GM12878 (cell line): ENCODE data around the gene UTS2. TPM values are rescaled to one million over a fixed set of nuclear protein-coding genes. Genes with fewer than 3 reads are reported as not detected.

Experiments used
- ATAC-seq: fragments of 200-7000 bp; cut with Tn5 transposase; 3 replicates; pipeline ENCODE4 v1.9.1; 2020; ENCODE audit warnings: mild to moderate bottlenecking, moderate library complexity
- BruUV-seq: library from RNA; stranded (reverse); fragments of 400-500 nt; replicated peaks from 2 replicates; lab custom pipeline; 2021; lab: Mats Ljungman, UMichigan
- CTCF ChIA-PET: fragments of 300-600 bp; sonication (Branson Sonifier 250); formaldehyde crosslinking; extraction: SDS; loops from one replicate; lab custom pipeline; 2021; ENCODE audit warnings: inconsistent platforms; lab: Yijun Ruan, JAX
- POLR2A ChIA-PET: fragments of 350-600 bp; formaldehyde crosslinking; extraction: SDS; loops from one replicate; lab custom pipeline; 2021; ENCODE audit warnings: inconsistent platforms; lab: Charles Lee
- RAD21 ChIA-PET: fragments of 300-600 bp; sonication (Branson Sonifier 250); formaldehyde crosslinking; loops from one replicate; lab custom pipeline; 2023; ENCODE audit warnings: antibody characterized with exemption; ENCODE audit not compliant: unreplicated experiment; lab: Charles Lee
- SMC1A ChIA-PET: fragments of 300-600 bp; sonication (Branson Sonifier 250); formaldehyde crosslinking; loops from one replicate; lab custom pipeline; 2023; ENCODE audit not compliant: unreplicated experiment, uncharacterized antibody; lab: Charles Lee
- DNase-seq: peaks from one replicate; pipeline ENCODE4 v3.0.0-alpha.2; 2011; ENCODE audit warnings: low read depth, low spot score
- FAIRE-seq: peaks from 3 replicates; lab custom pipeline; 2011; peaks lifted over from hg19 to GRCh38; lab: Jason Lieb, UNC
- H2AFZ ChIP-seq: 2 replicates; pipeline ENCODE4 v1.6.0; 2011; ENCODE audit warnings: low read depth, low read length, control low read depth; ENCODE audit not compliant: control insufficient read depth
- H3K27ac ChIP-seq: 2 replicates; pipeline ENCODE4 v1.5.1; 2011; ENCODE audit warnings: control low read depth; ENCODE audit not compliant: control insufficient read depth, insufficient read depth
- H3K27me3 ChIP-seq, 2 experiments: replicated peaks in 1 of 2; 2 replicates each; pipeline versions ENCODE4 v1.6.0 to v1.6.1; 2011; ENCODE audit warnings: low read length in 1 of 2; ENCODE audit not compliant: control insufficient read depth in 2 of 2, insufficient read depth in 2 of 2
- H3K36me3 ChIP-seq, 2 experiments: 2 replicates each; pipeline ENCODE4 v1.5.1; 2011; ENCODE audit warnings: low read length in 1 of 2; ENCODE audit not compliant: control insufficient read depth in 2 of 2, insufficient read depth in 2 of 2
- H3K4me1 ChIP-seq: 2 replicates; pipeline ENCODE4 v1.6.1; 2011; ENCODE audit warnings: mild to moderate bottlenecking, low read length, moderate library complexity, mixed read lengths; ENCODE audit not compliant: control insufficient read depth, insufficient read depth
- H3K4me2 ChIP-seq: 2 replicates; pipeline ENCODE4 v1.6.0; 2011; ENCODE audit warnings: control low read depth; ENCODE audit not compliant: control insufficient read depth, insufficient read depth
- H3K4me3 ChIP-seq: fragments of 200-600 bp; sonication (generic); 2 replicates; pipeline ENCODE4 v1.5.1; 2016
- H3K79me2 ChIP-seq: 2 replicates; pipeline ENCODE4 v1.6.0; 2011; ENCODE audit warnings: low read length; ENCODE audit not compliant: control insufficient read depth, insufficient read depth
- H3K9ac ChIP-seq: 2 replicates; pipeline ENCODE4 v1.8.0; 2011; ENCODE audit warnings: low read length, control low read depth, mixed read lengths; ENCODE audit not compliant: control insufficient read depth, insufficient read depth
- H3K9me3 ChIP-seq: replicated peaks from 3 replicates; pipeline ENCODE4 v1.5.1; 2011; ENCODE audit warnings: mild to moderate bottlenecking, low read length; ENCODE audit not compliant: control insufficient read depth, insufficient read depth
- H4K20me1 ChIP-seq: 2 replicates; pipeline ENCODE4 v1.6.0; 2011; ENCODE audit not compliant: control insufficient read depth, insufficient read depth
- DPF2 ChIP-seq: fragments of 450-650 bp; IDR thresholded peaks from 2 replicates; pipeline ENCODE4 v1.6.1; 2017; ENCODE audit warnings: mild to moderate bottlenecking
- KDM1A ChIP-seq: fragments of 200-600 bp; sonication (generic); IDR thresholded peaks from 2 replicates; pipeline ENCODE4 v1.6.1; 2016; ENCODE audit warnings: borderline replicate concordance
- SPI1 ChIP-seq: IDR thresholded peaks from 2 replicates; pipeline ENCODE4 v1.6.1; 2011; ENCODE audit warnings: low read depth, mild to moderate bottlenecking, low read length, moderate library complexity, borderline replicate concordance; ENCODE audit not compliant: insufficient read depth
- ZBED1 ChIP-seq: IDR thresholded peaks from 2 replicates; pipeline ENCODE4 v1.6.1; 2016; ENCODE audit warnings: borderline replicate concordance
- ZNF207 ChIP-seq: fragments of 450-650 bp; IDR thresholded peaks from 2 replicates; pipeline ENCODE4 v1.6.1; 2014; ENCODE audit warnings: antibody characterized with exemption, mild to moderate bottlenecking, borderline replicate concordance
- ZSCAN29 ChIP-seq: fragments of 450-650 bp; IDR thresholded peaks from 2 replicates; pipeline ENCODE4 v1.6.1; 2017; ENCODE audit warnings: mild to moderate bottlenecking, moderate library complexity
- WGBS: methylation state at CpG from one replicate; pipeline ENCODE4 v1.1.6; 2016; ENCODE audit warnings: low lambda C conversion rate; ENCODE audit not compliant: insufficient replicate concordance, insufficient coverage; ENCODE audit errors: missing lambda C conversion rate; 5-methylcytosine and 5-hydroxymethylcytosine counted together
- in situ Hi-C: fragments of 300-500 bp; cut with MboI; formaldehyde crosslinking; loops from 9 replicates; pipeline ENCODE4 v1.14.3; 2018; ENCODE audit warnings: mixed read lengths
- intact Hi-C: fragments of 100-400 bp; cut with micrococcal nuclease; formaldehyde crosslinking; loops from one replicate; pipeline ENCODE4 v1.14.2; 2022; ENCODE audit not compliant: unreplicated experiment
- polyA plus RNA-seq, 11 experiments: library from polyadenylated mRNA; depleted of rRNA in 4 of 11; unstranded in 6 of 11; stranded (reverse) in 5 of 11; fragments of >200 nt; fragmentation: Nextera tagmentation in 4 of 11; fragmentation: Illumina TruSeq in 1 of 11; extraction: Ambion mirVana in 4 of 11; extraction: Trizol in 1 of 11; gene quantifications; 1 replicate in 1 of 11; 2 replicates in 10 of 11; pipeline versions ENCODE4 v1.2.1 to v1.2.3, GENCODE V29; 2011 to 2016; ENCODE audit warnings: inconsistent platforms in 2 of 11, missing spikeins in 2 of 11, low read depth in 1 of 11
- total RNA-seq, 4 experiments: library from RNA; depleted of rRNA in 3 of 4; stranded (reverse); fragments of >200 nt in 3 of 4; fragmentation: Illumina TruSeq in 1 of 4; extraction: Trizol in 1 of 4; gene quantifications; 2 replicates each; pipeline versions ENCODE4 v1.2.1 to v1.2.3, GENCODE V29; 2013 to 2021
- TF ChIP-seq, protein P1 (sequence below): fragments of 450-650 bp; IDR thresholded peaks from 2 replicates; pipeline ENCODE4 v1.6.1; 2017; ENCODE audit warnings: mild to moderate bottlenecking, moderate library complexity

UTS2 gene
- total and polyA plus RNA-seq, 10 of the 15 experiments (the other 5 are each of a cell fraction or from before 2014, with no cell fraction given): not detected

DNA sequence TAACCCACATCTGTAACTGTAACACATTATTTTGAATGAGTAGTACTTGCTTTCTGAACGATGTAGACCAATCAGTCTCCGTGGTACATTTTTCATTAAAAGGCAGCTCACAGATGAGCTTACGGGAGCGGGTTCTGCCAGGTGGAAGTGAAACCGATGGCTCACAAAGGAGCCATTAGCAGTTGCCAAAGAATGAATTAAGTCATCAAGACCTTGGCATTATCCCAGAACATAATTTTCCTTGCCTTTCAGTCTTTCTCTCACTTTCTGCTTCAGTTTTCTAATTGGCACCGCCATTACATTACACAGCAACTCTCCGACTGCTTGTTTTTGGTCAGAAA, 33.5 kb upstream of the UTS2 start:
- Histone ChIP-seq H3K36me3 (no peaks in the 10 kb centered on the region), H3K27me3 (no peaks in the 10 kb centered on the region), H3K9me3 (no peaks in the 10 kb centered on the region), H3K79me2 (no peaks in the 10 kb centered on the region), H3K27ac (no peak overlapping the region), H3K9ac (no peak overlapping the region), H3K4me2 (no peak overlapping the region), H3K4me3 (no peak overlapping the region), H2AFZ (no peak overlapping the region), H4K20me1 (no peaks in the 10 kb centered on the region), H3K4me1 (no peaks in the 10 kb centered on the region)
- 36% methylated on average over 7 of the region's 7 CpGs for WGBS
- no peak for ATAC-seq
- ChIA-PET CTCF (no interaction called here), SMC1A (no interaction called here), POLR2A (no interaction called here), RAD21 (no interaction called here)
- FAIRE-seq: no peak
- intact Hi-C loops: no loop called here
- no TSS peak for BruUV-seq
- DNase-seq: no peak
- TF ChIP-seq DPF2 (no peak), SPI1 (peak; percentile 32; the same call in 1 of the 2 replicates)
- in situ Hi-C loops: no loop called here

DNA sequence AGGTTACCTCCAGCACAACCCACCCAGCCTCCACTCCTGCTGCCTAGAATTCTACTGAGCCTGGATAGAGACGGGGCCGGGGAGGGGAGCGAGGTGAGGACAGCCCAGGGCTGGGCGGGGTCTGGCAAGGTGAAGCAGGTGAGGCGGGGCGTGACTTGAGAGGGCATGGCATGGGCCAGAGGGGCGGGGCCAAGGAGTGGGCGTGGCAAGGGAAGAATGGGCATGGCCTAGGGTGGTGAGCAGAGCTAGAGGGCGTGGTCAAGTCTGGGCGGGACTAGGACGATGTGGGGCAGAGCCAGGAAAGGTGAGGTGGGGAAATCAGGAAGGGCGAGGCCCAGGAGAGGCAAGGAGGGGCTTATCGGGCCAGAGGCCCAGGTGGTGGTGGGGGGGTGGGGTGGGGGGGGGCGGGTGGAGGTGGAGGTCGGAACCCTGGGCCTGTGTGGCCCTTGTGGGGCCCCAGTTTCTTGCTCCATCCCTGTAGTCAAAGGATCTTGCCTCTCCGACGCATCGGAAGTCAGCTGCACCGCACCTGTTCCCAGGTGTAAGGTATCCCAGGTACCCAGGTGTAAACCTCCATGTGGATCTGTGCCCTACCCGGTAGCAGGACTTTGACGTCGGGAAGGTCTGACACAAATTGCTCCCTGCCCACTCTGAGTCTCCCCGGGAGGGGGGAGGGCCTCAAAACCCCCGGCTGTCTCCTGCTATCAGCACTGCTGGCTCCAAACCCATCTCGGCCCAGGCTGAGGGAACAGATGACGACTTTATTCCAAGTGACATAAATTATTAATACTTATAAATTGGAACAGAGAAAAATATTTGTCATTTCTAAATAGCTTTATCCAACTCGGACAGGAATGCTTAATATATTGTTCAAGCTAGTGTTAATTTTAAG, 32.9 kb upstream of the UTS2 start:
- ChIA-PET POLR2A (no interaction called here), SMC1A (no interaction called here), CTCF (no interaction called here), RAD21 (no interaction called here)
- DNase-seq (no peak), FAIRE-seq (no peak), ATAC-seq (peak; percentile 64)
- H2AFZ ChIP-seq: no peak overlapping the region
- H3K9me3 ChIP-seq: no peaks in the 10 kb centered on the region
- intact Hi-C loops (no loop called here), in situ Hi-C loops (no loop called here)
- no peaks in the 10 kb centered on the region for H3K27me3 ChIP-seq
- WGBS: 46% methylated on average over 25 of the region's 27 CpGs
- H3K4me2 ChIP-seq: no peak overlapping the region
- TF ChIP-seq, protein P1, sequence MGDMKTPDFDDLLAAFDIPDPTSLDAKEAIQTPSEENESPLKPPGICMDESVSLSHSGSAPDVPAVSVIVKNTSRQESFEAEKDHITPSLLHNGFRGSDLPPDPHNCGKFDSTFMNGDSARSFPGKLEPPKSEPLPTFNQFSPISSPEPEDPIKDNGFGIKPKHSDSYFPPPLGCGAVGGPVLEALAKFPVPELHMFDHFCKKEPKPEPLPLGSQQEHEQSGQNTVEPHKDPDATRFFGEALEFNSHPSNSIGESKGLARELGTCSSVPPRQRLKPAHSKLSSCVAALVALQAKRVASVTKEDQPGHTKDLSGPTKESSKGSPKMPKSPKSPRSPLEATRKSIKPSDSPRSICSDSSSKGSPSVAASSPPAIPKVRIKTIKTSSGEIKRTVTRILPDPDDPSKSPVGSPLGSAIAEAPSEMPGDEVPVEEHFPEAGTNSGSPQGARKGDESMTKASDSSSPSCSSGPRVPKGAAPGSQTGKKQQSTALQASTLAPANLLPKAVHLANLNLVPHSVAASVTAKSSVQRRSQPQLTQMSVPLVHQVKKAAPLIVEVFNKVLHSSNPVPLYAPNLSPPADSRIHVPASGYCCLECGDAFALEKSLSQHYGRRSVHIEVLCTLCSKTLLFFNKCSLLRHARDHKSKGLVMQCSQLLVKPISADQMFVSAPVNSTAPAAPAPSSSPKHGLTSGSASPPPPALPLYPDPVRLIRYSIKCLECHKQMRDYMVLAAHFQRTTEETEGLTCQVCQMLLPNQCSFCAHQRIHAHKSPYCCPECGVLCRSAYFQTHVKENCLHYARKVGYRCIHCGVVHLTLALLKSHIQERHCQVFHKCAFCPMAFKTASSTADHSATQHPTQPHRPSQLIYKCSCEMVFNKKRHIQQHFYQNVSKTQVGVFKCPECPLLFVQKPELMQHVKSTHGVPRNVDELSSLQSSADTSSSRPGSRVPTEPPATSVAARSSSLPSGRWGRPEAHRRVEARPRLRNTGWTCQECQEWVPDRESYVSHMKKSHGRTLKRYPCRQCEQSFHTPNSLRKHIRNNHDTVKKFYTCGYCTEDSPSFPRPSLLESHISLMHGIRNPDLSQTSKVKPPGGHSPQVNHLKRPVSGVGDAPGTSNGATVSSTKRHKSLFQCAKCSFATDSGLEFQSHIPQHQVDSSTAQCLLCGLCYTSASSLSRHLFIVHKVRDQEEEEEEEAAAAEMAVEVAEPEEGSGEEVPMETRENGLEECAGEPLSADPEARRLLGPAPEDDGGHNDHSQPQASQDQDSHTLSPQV: no peak
- TF ChIP-seq KDM1A (no peak), ZNF207 (no peak), ZSCAN29 (no peak), ZBED1 (no peak)
- no peaks in the 10 kb centered on the region for H3K79me2 ChIP-seq
- H3K4me1 ChIP-seq: no peaks in the 10 kb centered on the region
- H4K20me1 ChIP-seq: no peaks in the 10 kb centered on the region
- no TSS peak for BruUV-seq
- H3K36me3 ChIP-seq: no peaks in the 10 kb centered on the region
- no peak overlapping the region for H3K27ac ChIP-seq
- H3K4me3 ChIP-seq: no peak overlapping the region
- no peak overlapping the region for H3K9ac ChIP-seq
